ENCODE measurements around the gene SLC30A2. TPM values are rescaled to one million over a fixed set of nuclear protein-coding genes. Genes with fewer than 3 reads are reported as not detected.

SLC30A2 gene
- total and polyA plus RNA-seq, 2 of the 13 experiments (the other 11 are each of a cell fraction or from before 2014, with no cell fraction given), result not detected

DNA sequence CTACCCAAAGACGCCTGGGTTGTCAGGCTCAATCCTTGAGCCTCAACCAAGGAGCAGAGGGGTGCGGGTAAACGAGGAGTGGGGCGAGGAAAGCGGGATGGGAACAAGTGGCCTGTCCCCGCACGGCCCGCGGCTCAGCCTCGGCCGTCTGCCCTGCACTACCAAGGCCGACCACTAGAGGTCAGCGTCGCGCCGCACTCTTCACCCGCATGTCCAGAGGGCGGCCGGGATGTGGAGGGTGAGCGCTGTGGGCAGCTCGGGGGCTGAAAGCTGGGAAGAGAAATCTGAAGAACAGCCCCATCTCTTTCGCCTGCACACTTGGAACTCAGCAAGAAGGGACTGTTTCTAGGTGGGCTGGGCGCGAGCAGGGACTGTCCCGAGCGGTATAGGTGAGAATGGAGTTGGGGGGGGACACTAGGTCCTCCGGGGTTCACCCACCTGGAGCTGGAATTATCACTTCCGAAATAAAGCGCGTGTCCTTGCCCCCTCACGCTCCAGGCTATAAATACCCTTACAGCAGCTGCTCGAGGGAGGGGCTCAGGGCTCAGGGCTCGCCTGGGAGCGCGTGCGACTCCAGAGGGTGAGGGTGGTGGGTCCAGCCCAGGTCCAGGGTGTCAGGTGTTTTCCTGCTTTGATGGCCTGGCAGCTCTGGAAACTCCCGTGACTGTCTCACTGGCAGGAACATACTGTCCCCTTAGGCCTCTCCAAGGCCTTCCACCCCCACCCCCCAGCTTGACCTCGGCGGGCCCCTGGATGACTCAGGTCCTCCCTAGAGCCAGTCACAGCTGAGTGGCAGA is 9.8 kb downstream of the SLC30A2 start (continued):
- TF ChIP-seq, protein P1, sequence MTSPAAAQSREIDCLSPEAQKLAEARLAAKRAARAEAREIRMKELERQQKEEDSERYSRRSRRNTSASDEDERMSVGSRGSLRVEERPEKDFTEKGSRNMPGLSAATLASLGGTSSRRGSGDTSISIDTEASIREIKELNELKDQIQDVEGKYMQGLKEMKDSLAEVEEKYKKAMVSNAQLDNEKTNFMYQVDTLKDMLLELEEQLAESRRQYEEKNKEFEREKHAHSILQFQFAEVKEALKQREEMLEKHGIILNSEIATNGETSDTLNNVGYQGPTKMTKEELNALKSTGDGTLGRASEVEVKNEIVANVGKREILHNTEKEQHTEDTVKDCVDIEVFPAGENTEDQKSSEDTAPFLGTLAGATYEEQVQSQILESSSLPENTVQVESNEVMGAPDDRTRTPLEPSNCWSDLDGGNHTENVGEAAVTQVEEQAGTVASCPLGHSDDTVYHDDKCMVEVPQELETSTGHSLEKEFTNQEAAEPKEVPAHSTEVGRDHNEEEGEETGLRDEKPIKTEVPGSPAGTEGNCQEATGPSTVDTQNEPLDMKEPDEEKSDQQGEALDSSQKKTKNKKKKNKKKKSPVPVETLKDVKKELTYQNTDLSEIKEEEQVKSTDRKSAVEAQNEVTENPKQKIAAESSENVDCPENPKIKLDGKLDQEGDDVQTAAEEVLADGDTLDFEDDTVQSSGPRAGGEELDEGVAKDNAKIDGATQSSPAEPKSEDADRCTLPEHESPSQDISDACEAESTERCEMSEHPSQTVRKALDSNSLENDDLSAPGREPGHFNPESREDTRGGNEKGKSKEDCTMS (CRISPR knock-in tag; conservative IDR thresholded peaks at IDR 0.05), result no peak
- TF ChIP-seq, protein P2, sequence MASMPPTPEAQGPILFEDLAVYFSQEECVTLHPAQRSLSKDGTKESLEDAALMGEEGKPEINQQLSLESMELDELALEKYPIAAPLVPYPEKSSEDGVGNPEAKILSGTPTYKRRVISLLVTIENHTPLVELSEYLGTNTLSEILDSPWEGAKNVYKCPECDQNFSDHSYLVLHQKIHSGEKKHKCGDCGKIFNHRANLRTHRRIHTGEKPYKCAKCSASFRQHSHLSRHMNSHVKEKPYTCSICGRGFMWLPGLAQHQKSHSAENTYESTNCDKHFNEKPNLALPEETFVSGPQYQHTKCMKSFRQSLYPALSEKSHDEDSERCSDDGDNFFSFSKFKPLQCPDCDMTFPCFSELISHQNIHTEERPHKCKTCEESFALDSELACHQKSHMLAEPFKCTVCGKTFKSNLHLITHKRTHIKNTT (CRISPR knock-in tag; IDR thresholded peaks at IDR 0.05), result no peak
- TF ChIP-seq ZNF138 (CRISPR knock-in tag; IDR thresholded peaks at IDR 0.05; ENCODE audit: low read depth), result 0 out of 2 replicates have a peak, but pooled peaks have one; percentile 61
- TF ChIP-seq ZNF326 (CRISPR knock-in tag; IDR thresholded peaks at IDR 0.05; ENCODE audit: borderline replicate concordance), result 0 out of 2 replicates have a peak, but pooled peaks have one; percentile 37
- TF ChIP-seq, protein P3, sequence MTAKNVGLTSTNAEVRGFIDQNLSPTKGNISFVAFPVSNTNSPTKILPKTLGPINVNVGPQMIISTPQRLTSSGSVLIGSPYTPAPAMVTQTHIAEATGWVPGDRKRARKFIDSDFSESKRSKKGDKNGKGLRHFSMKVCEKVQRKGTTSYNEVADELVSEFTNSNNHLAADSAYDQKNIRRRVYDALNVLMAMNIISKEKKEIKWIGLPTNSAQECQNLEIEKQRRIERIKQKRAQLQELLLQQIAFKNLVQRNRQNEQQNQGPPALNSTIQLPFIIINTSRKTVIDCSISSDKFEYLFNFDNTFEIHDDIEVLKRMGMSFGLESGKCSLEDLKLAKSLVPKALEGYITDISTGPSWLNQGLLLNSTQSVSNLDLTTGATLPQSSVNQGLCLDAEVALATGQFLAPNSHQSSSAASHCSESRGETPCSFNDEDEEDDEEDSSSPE (CRISPR knock-in tag; IDR thresholded peaks at IDR 0.05), result no peak
- no peak; the same call in 1 of the 2 replicates for TF ChIP-seq DMAP1 (CRISPR knock-in tag; IDR thresholded peaks at IDR 0.05)
- no peak for TF ChIP-seq HDAC6 (IDR thresholded peaks at IDR 0.05; ENCODE audit: low read depth, low read length)
- TF ChIP-seq RFXANK (CRISPR knock-in tag; IDR thresholded peaks at IDR 0.05), result no peak
- TF ChIP-seq FOXA3 (CRISPR knock-in tag; IDR thresholded peaks at IDR 0.05), result no peak
- TF ChIP-seq MAFF (IDR thresholded peaks at IDR 0.05; ENCODE audit: low read depth, low read length), result no peak
- no peak for TF ChIP-seq ZNF44 (CRISPR knock-in tag; IDR thresholded peaks at IDR 0.05)
- no peak for TF ChIP-seq GZF1 (CRISPR knock-in tag; IDR thresholded peaks at IDR 0.05)
- no peak for TF ChIP-seq FOXK1 (CRISPR knock-in tag; IDR thresholded peaks at IDR 0.05; ENCODE audit: borderline replicate concordance, low read depth)
- TF ChIP-seq SIX4 (CRISPR knock-in tag; IDR thresholded peaks at IDR 0.05), result no peak
- TF ChIP-seq GTF3A (CRISPR knock-in tag; conservative IDR thresholded peaks at IDR 0.05), result no peak
- no peak for TF ChIP-seq SMAD9 (CRISPR knock-in tag; IDR thresholded peaks at IDR 0.05)
- TF ChIP-seq FOXO1 (CRISPR knock-in tag; IDR thresholded peaks at IDR 0.05), result no peak
- TF ChIP-seq, protein P4, sequence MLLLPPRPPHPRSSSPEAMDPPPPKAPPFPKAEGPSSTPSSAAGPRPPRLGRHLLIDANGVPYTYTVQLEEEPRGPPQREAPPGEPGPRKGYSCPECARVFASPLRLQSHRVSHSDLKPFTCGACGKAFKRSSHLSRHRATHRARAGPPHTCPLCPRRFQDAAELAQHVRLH (CRISPR knock-in tag; IDR thresholded peaks at IDR 0.05; ENCODE audit: borderline replicate concordance, low read depth), result no peak
- TF ChIP-seq, protein P5, sequence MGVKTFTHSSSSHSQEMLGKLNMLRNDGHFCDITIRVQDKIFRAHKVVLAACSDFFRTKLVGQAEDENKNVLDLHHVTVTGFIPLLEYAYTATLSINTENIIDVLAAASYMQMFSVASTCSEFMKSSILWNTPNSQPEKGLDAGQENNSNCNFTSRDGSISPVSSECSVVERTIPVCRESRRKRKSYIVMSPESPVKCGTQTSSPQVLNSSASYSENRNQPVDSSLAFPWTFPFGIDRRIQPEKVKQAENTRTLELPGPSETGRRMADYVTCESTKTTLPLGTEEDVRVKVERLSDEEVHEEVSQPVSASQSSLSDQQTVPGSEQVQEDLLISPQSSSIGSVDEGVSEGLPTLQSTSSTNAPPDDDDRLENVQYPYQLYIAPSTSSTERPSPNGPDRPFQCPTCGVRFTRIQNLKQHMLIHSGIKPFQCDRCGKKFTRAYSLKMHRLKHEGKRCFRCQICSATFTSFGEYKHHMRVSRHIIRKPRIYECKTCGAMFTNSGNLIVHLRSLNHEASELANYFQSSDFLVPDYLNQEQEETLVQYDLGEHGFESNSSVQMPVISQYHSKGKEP (CRISPR knock-in tag; IDR thresholded peaks at IDR 0.05), result no peak
- peak; percentile 57; the same call in 1 of the 2 replicates for TF ChIP-seq TBX2 (CRISPR knock-in tag; IDR thresholded peaks at IDR 0.05; ENCODE audit: borderline replicate concordance)
- TF ChIP-seq, protein P6, sequence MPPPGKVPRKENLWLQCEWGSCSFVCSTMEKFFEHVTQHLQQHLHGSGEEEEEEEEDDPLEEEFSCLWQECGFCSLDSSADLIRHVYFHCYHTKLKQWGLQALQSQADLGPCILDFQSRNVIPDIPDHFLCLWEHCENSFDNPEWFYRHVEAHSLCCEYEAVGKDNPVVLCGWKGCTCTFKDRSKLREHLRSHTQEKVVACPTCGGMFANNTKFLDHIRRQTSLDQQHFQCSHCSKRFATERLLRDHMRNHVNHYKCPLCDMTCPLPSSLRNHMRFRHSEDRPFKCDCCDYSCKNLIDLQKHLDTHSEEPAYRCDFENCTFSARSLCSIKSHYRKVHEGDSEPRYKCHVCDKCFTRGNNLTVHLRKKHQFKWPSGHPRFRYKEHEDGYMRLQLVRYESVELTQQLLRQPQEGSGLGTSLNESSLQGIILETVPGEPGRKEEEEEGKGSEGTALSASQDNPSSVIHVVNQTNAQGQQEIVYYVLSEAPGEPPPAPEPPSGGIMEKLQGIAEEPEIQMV (CRISPR knock-in tag; IDR thresholded peaks at IDR 0.05; ENCODE audit: low read depth), result peak; percentile 48; the same call in 1 of the 2 replicates
